K562 (cell line): ENCODE measurements around the gene LRRC43. TPM values are rescaled to one million over a fixed set of nuclear protein-coding genes. Genes with fewer than 3 reads are reported as not detected.
A peak's percentile ranks its signal among the peaks of the same experiment; 100 is the strongest.
"Not testable (repeated sequence)": the region's sequence is repeated elsewhere in the genome, so short reads cannot be mapped to it uniquely, and the experiment has no call there.

ENCODE experiments used
- ATAC-seq: fragments of 200-7000 bp; cut with Tn5 transposase; 3 replicates; pipeline ENCODE4 v1.9.1; 2020; ENCODE audit warnings: moderate library complexity
- BruUV-seq: library from RNA; stranded (reverse); fragments of 400-500 nt; replicated peaks from 2 replicates; lab custom pipeline; 2021; lab: Mats Ljungman, UMichigan
- CTCF ChIA-PET: fragments of 300-600 bp; formaldehyde crosslinking; extraction: SDS; loops from one replicate; lab custom pipeline; 2021; ENCODE audit warnings: low intra/inter-chr PET ratio; lab: Yijun Ruan, JAX
- POLR2A ChIA-PET: fragments of 300-600, 350-650 bp; sonication (Branson Sonifier 250); formaldehyde crosslinking; extraction: SDS; loops from one replicate; lab custom pipeline; 2021; ENCODE audit warnings: antibody characterized with exemption, inconsistent platforms; lab: Yijun Ruan, JAX
- DNase-seq, 4 experiments: peaks; one replicate each; pipeline versions ENCODE4 v3.0.0 to v3.0.0-alpha.2; 2011 to 2018; ENCODE audit warnings: low spot score in 3 of 4, mixed read lengths in 3 of 4; ENCODE audit errors: extremely low read depth in 1 of 4
- FAIRE-seq: peaks from 2 replicates; lab custom pipeline; 2011; peaks lifted over from hg19 to GRCh38; lab: Jason Lieb, UNC
- H2AFZ ChIP-seq: 2 replicates; pipeline ENCODE4 v1.6.0; 2011; ENCODE audit warnings: low read depth, low read length, control low read depth, inconsistent platforms
- H3K27ac ChIP-seq: fragments of 200-600 bp; 3 replicates; pipeline ENCODE4 v1.8.0; 2011; ENCODE audit warnings: low read depth, mild to moderate bottlenecking, control low read depth, inconsistent platforms, low read length, moderate library complexity, mixed read lengths; ENCODE audit errors: extremely low read depth
- H3K27me3 ChIP-seq, 2 experiments: fragments of 300-600 bp in 1 of 2; 2 replicates in 1 of 2; 3 replicates in 1 of 2; pipeline versions ENCODE4 v1.6.0 to v1.8.0; 2011; ENCODE audit warnings: inconsistent platforms in 2 of 2, low read length in 2 of 2, mild to moderate bottlenecking in 1 of 2, mixed read lengths in 1 of 2, moderate library complexity in 1 of 2; ENCODE audit not compliant: control insufficient read depth in 2 of 2, insufficient read depth in 2 of 2
- H3K36me3 ChIP-seq: fragments of 300-600 bp; 3 replicates; pipeline ENCODE4 v1.8.0; 2011; ENCODE audit warnings: mild to moderate bottlenecking, low read length, inconsistent platforms; ENCODE audit not compliant: control insufficient read depth, insufficient read depth
- H3K4me1 ChIP-seq, 2 experiments: fragments of 200-600 bp in 1 of 2; replicated peaks in 1 of 2; 2 replicates in 1 of 2; 3 replicates in 1 of 2; pipeline versions ENCODE4 v1.5.1 to v1.8.0; 2011; ENCODE audit warnings: inconsistent platforms in 2 of 2, low read length in 2 of 2, mild to moderate bottlenecking in 1 of 2, mixed read lengths in 1 of 2, moderate library complexity in 1 of 2; ENCODE audit not compliant: control insufficient read depth in 2 of 2, insufficient read depth in 2 of 2
- H3K4me2 ChIP-seq: 2 replicates; pipeline ENCODE4 v1.6.1; 2011; ENCODE audit warnings: low read length, control low read depth, inconsistent platforms, mixed read lengths; ENCODE audit not compliant: insufficient read depth
- H3K4me3 ChIP-seq: fragments of 200-600 bp; sonication (generic), shearing (Covaris generic); 2 replicates; pipeline ENCODE4 v1.5.1; 2016; ENCODE audit warnings: control low read depth, inconsistent platforms
- H3K79me2 ChIP-seq: fragments of 200-600 bp; 3 replicates; pipeline ENCODE4 v1.8.0; 2011; ENCODE audit warnings: low read length, inconsistent platforms; ENCODE audit not compliant: control insufficient read depth, insufficient read depth
- H3K9ac ChIP-seq, 2 experiments: 2 replicates each; pipeline versions ENCODE4 v1.6.0 to v1.6.1; 2011; ENCODE audit warnings: low read depth in 2 of 2, low read length in 2 of 2, control low read depth in 1 of 2, inconsistent platforms in 1 of 2, mild to moderate bottlenecking in 1 of 2, mixed read lengths in 1 of 2; ENCODE audit not compliant: insufficient read depth in 1 of 2
- H3K9me1 ChIP-seq: one replicate; pipeline ENCODE4 v1.6.0; 2011; ENCODE audit warnings: inconsistent platforms, mild to moderate bottlenecking, low read length, moderate library complexity; ENCODE audit not compliant: control insufficient read depth, insufficient read depth
- H3K9me3 ChIP-seq: replicated peaks from 2 replicates; pipeline ENCODE4 v1.5.1; 2011; ENCODE audit warnings: low read depth, low read length, inconsistent platforms; ENCODE audit not compliant: control insufficient read depth, insufficient read depth
- H4K20me1 ChIP-seq: replicated peaks from 2 replicates; pipeline ENCODE4 v1.6.1; 2011; ENCODE audit warnings: low read length, inconsistent platforms, mixed read lengths; ENCODE audit not compliant: control insufficient read depth, insufficient read depth
- whole genome bisulfite sequencing: fragments of 100-300 bp; shearing (Covaris generic); methylation state at CpG from one replicate; pipeline ENCODE4 v1.1.6; 2016; ENCODE audit warnings: low coverage, mixed read lengths; ENCODE audit not compliant: insufficient coverage; ENCODE audit errors: missing lambda C conversion rate; 5-methylcytosine and 5-hydroxymethylcytosine counted together
- in situ Hi-C: fragments of 300-500 bp; cut with MboI; formaldehyde crosslinking; loops from 4 replicates; pipeline ENCODE4 v1.15.0; 2018; ENCODE audit warnings: inconsistent platforms, mixed read lengths
- intact Hi-C: fragments of 100-400 bp; cut with micrococcal nuclease; formaldehyde crosslinking; loops from 2 replicates; pipeline ENCODE4 v1.14.2; 2022
- polyA plus RNA-seq, 8 experiments: library from polyadenylated mRNA; depleted of rRNA in 4 of 8; stranded (reverse) in 5 of 8; unstranded in 3 of 8; fragments of >200 nt; fragmentation: Nextera tagmentation in 2 of 8; fragmentation: Illumina TruSeq in 1 of 8; extraction: Ambion mirVana in 2 of 8; extraction: Trizol in 1 of 8; gene quantifications; 2 replicates each; pipeline versions ENCODE4 v1.2.1 to v1.2.3, GENCODE V29; 2011 to 2014; ENCODE audit warnings: inconsistent platforms in 1 of 8, missing spikeins in 1 of 8
- total RNA-seq, 7 experiments: library from RNA; depleted of rRNA in 6 of 7; stranded (reverse); fragments of >200 nt in 6 of 7; fragmentation: Illumina TruSeq in 2 of 7; extraction: Trizol in 2 of 7; gene quantifications; 2 replicates each; pipeline versions ENCODE4 v1.2.1 to v1.2.3, GENCODE V29; 2011 to 2021; ENCODE audit warnings: low replicate concordance in 1 of 7
- TF ChIP-seq, protein P1 (sequence below): sonication (generic); formaldehyde crosslinking; IDR thresholded peaks from 2 replicates; pipeline ENCODE4 v1.8.0; 2023; ENCODE audit warnings: mild to moderate bottlenecking, missing genetic modification reagents
- TF ChIP-seq, protein P2 (sequence below), 2 experiments: fragments of 450-650 bp; IDR thresholded peaks; 2 replicates each; pipeline ENCODE4 v1.6.1; 2016

The LRRC43 gene
- total and polyA plus RNA-seq, 9 of the 15 experiments (the other 6 are each of a cell fraction or from before 2014, with no cell fraction given) = 0.19 TPM; not detected in 8

DNA sequence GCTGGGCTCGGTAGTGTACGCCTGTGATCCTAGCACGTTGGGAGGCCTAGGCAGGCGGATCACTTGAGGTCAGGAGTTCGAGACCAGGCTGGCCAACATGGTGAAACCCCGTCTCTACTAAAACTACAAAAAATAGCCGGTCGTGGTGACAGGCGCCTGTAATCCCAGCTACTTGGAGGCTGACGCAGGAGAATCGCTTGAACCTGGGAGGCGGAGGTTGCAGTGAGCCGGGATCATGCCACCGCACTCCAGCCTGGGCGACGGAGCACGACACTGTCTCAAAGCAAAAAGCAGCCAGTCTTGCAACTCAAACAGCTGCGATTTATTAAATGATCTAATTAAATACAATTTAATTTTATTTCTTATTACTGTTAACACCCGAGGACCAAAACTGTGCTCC lies 19.9 kb downstream of the LRRC43 start:
- TF ChIP-seq, protein P1, sequence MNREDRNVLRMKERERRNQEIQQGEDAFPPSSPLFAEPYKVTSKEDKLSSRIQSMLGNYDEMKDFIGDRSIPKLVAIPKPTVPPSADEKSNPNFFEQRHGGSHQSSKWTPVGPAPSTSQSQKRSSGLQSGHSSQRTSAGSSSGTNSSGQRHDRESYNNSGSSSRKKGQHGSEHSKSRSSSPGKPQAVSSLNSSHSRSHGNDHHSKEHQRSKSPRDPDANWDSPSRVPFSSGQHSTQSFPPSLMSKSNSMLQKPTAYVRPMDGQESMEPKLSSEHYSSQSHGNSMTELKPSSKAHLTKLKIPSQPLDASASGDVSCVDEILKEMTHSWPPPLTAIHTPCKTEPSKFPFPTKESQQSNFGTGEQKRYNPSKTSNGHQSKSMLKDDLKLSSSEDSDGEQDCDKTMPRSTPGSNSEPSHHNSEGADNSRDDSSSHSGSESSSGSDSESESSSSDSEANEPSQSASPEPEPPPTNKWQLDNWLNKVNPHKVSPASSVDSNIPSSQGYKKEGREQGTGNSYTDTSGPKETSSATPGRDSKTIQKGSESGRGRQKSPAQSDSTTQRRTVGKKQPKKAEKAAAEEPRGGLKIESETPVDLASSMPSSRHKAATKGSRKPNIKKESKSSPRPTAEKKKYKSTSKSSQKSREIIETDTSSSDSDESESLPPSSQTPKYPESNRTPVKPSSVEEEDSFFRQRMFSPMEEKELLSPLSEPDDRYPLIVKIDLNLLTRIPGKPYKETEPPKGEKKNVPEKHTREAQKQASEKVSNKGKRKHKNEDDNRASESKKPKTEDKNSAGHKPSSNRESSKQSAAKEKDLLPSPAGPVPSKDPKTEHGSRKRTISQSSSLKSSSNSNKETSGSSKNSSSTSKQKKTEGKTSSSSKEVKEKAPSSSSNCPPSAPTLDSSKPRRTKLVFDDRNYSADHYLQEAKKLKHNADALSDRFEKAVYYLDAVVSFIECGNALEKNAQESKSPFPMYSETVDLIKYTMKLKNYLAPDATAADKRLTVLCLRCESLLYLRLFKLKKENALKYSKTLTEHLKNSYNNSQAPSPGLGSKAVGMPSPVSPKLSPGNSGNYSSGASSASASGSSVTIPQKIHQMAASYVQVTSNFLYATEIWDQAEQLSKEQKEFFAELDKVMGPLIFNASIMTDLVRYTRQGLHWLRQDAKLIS (CRISPR knock-in tag) = 0 out of 2 replicates have a peak, but pooled peaks have one; percentile 3
- TF ChIP-seq, protein P2, sequence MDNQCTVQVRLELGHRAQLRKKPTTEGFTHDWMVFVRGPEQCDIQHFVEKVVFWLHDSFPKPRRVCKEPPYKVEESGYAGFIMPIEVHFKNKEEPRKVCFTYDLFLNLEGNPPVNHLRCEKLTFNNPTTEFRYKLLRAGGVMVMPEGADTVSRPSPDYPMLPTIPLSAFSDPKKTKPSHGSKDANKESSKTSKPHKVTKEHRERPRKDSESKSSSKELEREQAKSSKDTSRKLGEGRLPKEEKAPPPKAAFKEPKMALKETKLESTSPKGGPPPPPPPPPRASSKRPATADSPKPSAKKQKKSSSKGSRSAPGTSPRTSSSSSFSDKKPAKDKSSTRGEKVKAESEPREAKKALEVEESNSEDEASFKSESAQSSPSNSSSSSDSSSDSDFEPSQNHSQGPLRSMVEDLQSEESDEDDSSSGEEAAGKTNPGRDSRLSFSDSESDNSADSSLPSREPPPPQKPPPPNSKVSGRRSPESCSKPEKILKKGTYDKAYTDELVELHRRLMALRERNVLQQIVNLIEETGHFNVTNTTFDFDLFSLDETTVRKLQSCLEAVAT (IDR thresholded peaks at IDR 0.05) = peak in 1 of 2 experiments; percentile 75; a peak in 1 of 4 replicates
- TF ChIP-seq, all 486 proteins: peak for 2; not testable (repeated sequence) for 484
- intact Hi-C loops, H3K27ac ChIP-seq, BruUV-seq, H3K9me1 ChIP-seq, H3K9me3 ChIP-seq, H3K27me3 ChIP-seq, H3K79me2 ChIP-seq, DNase-seq, FAIRE-seq, H4K20me1 ChIP-seq, in situ Hi-C loops, ATAC-seq: not testable (repeated sequence)
- H3K4me3 ChIP-seq = peak overlapping the region; percentile 45
- H3K4me1 ChIP-seq = peaks cover 9 to 63% of the 10 kb centered on the region in 2 experiments; a peak in 4 of 5 replicates
- peaks cover 12% of the 10 kb centered on the region for H3K36me3 ChIP-seq
- CTCF ChIA-PET = interaction anchor here (0.6 kb wide), 1 partner anchor 12 kb away, joined by 3 read pairs; no protein-coding TSS in a partner anchor
- peak overlapping the region; percentile 27 to 89; a peak in 3 of 4 replicates for H3K9ac ChIP-seq
- H2AFZ ChIP-seq = peak overlapping the region; percentile 81
- peak overlapping the region; percentile 74 for H3K4me2 ChIP-seq
- POLR2A ChIA-PET = interaction anchor here (1.3 to 11.2 kb wide), 2 partner anchors 9 to 20 kb away, joined by 3 to 149 read pairs; partner anchors contain the start of gene DIABLO
- WGBS = 59% methylated on average over 19 of the region's 19 CpGs
